GM18909 (cell line): Measurements from ENCODE around the gene SPA17.
A peak's percentile ranks its signal among the peaks of the same experiment; 100 is the strongest.

ENCODE experiments used
- ATAC-seq: cut with Tn5 transposase; IDR thresholded peaks from one replicate; pipeline ENCODE4 v1.9.1; 2021; ENCODE audit warnings: mild to moderate bottlenecking; ENCODE audit not compliant: unreplicated experiment, poor library complexity

The SPA17 gene

GRCh38 chr11:124673333-124674167, at the start of gene SPA17, which contains the start of gene SIAE:
Gene SPA17, plus strand, starts transcription at chr11:124673904. Its CDS starts 1,361 bp downstream, at chr11:124675265.
Gene SIAE, minus strand, starts transcription at chr11:124673739. Its CDS starts 31 bp downstream, at chr11:124673708.
- ATAC-seq = peak; percentile 87

- no peak for ATAC-seq
Measured at GRCh38 chr11:124625504-124626168, 48.1 kb upstream of the SPA17 start.

- no peak for ATAC-seq
Measured at GRCh38 chr11:124627546-124627945, 46.2 kb upstream of the SPA17 start.

- ATAC-seq = no peak
Measured at GRCh38 chr11:124629961-124630360, 43.7 kb upstream of the SPA17 start.

GRCh38 chr11:124633355-124633754, 40.3 kb upstream of the SPA17 start:
- ATAC-seq = no peak

GRCh38 chr11:124635932-124636331, 37.8 kb upstream of the SPA17 start:
- no peak for ATAC-seq

- no peak for ATAC-seq
Measured at GRCh38 chr11:124638500-124638899, 35.2 kb upstream of the SPA17 start.

GRCh38 chr11:124639186-124639585, 34.5 kb upstream of the SPA17 start:
- no peak for ATAC-seq

GRCh38 chr11:124640666-124641065, 33.0 kb upstream of the SPA17 start:
- ATAC-seq = no peak

- ATAC-seq = no peak
Measured at GRCh38 chr11:124642628-124643027, 31.1 kb upstream of the SPA17 start.

GRCh38 chr11:124643042-124643604, 30.6 kb upstream of the SPA17 start:
- no peak for ATAC-seq

GRCh38 chr11:124643605-124644425, 29.9 kb upstream of the SPA17 start:
- ATAC-seq = no peak

GRCh38 chr11:124644426-124645280, 29.1 kb upstream of the SPA17 start:
- peak; percentile 59 for ATAC-seq

- ATAC-seq = peak; percentile 66
Measured at GRCh38 chr11:124646148-124646547, 27.6 kb upstream of the SPA17 start.

GRCh38 chr11:124648610-124649009, 25.1 kb upstream of the SPA17 start:
- no peak for ATAC-seq

GRCh38 chr11:124656774-124657630, 16.7 kb upstream of the SPA17 start:
- ATAC-seq = no peak

- ATAC-seq = no peak
Measured at GRCh38 chr11:124657904-124658303, 15.8 kb upstream of the SPA17 start.

- ATAC-seq = no peak
Measured at GRCh38 chr11:124658501-124658900, 15.2 kb upstream of the SPA17 start.

- ATAC-seq = no peak
Measured at GRCh38 chr11:124658986-124659385, 14.7 kb upstream of the SPA17 start.
